WI38 (cell line): ENCODE data around the gene C10orf143.

ENCODE experiments used
- H3K4me3 ChIP-seq: 2 replicates; pipeline ENCODE4 v1.5.1; 2011; ENCODE audit warnings: low read depth, mild to moderate bottlenecking, control low read depth, low read length
- TF ChIP-seq, protein P1 (sequence below): IDR thresholded peaks from 2 replicates; pipeline ENCODE4 v1.5.1; 2012; ENCODE audit warnings: low read depth, mild to moderate bottlenecking, control low read depth, low read length

Gene C10orf143

DNA sequence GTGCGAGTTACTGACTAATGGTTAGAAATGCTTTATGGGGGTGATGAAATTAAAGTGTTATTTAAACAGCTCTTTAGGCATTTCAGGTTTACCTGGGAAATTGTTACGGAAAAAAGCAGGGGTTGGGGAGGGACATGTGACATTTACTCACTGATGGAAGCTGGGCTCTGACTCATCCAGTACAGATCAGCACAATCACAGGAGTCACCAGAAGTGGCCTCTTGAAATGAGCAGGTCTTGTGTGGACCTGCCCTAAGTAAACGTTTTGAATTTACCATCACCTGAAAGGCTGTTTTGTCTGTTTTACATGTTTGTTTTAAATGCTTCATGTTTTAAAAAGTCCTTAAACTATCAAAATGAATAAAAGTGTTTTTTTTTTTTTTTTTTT lies 27.8 kb upstream of the C10orf143 start:
- H3K4me3 ChIP-seq, result peak overlapping the region; percentile 12; the same call in 1 of the 2 replicates
- TF ChIP-seq, protein P1, sequence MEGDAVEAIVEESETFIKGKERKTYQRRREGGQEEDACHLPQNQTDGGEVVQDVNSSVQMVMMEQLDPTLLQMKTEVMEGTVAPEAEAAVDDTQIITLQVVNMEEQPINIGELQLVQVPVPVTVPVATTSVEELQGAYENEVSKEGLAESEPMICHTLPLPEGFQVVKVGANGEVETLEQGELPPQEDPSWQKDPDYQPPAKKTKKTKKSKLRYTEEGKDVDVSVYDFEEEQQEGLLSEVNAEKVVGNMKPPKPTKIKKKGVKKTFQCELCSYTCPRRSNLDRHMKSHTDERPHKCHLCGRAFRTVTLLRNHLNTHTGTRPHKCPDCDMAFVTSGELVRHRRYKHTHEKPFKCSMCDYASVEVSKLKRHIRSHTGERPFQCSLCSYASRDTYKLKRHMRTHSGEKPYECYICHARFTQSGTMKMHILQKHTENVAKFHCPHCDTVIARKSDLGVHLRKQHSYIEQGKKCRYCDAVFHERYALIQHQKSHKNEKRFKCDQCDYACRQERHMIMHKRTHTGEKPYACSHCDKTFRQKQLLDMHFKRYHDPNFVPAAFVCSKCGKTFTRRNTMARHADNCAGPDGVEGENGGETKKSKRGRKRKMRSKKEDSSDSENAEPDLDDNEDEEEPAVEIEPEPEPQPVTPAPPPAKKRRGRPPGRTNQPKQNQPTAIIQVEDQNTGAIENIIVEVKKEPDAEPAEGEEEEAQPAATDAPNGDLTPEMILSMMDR, result no peak

DNA sequence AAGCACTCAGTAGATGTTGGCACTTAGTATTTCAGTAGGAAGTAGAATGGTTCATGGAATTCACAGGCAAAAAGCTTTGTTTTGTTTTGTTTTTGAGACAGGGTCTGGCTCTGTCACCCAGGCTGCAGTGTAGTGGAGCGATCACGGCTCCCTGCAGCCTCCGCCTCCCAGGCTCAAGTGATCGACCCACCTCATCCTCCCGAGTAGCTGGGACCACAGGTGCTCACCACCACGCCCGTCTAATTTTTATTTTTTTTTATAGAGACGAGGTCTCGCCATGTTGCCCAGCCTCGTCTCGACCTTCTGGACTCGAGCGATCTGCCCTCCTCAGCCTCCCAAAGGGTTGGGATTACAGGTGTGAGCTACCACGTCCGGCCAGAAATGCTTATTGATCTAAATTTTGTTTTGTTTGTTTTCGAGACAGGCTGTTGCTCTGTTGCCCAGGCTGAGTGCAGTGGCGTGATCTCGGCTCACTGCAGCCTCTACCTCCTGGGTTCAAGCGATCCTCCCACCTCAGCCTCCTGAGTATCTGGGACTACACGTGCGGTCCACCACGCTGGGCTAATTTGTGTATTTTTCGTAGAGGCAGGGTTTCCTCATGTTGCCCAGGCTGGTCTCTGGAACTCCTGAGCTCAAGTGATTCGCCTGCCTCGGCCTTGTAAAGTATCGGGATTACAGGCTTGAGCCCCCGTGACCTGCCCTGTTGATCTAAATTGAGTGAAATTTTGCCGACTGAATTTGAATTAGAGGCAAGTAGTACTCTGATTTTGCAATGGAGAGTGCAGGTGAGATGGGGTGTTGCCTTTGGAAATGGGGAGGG lies 27.2 kb upstream of the C10orf143 start:
- TF ChIP-seq, protein P1, result no peak
- H3K4me3 ChIP-seq, result peak overlapping the region; percentile 85

DNA sequence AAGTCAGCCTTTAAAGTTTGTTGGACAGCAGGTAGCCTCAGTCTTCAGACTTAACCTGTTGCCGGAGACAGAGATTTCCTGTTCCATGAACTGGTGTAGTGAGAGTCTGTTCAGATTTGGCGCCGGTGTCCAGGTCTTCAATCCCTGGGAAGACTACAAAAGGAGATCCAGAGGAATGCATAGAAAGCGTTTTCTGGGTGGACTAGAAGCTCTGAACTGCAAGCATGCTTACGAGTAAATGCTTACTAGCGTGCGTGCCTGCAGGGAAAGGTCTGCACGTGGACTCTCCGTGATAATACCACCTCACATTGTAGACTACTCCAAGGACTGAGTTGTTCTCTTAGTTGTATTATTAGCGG lies 26.4 kb upstream of the C10orf143 start:
- TF ChIP-seq, protein P1, result no peak
- peak overlapping the region; percentile 85 for H3K4me3 ChIP-seq

DNA sequence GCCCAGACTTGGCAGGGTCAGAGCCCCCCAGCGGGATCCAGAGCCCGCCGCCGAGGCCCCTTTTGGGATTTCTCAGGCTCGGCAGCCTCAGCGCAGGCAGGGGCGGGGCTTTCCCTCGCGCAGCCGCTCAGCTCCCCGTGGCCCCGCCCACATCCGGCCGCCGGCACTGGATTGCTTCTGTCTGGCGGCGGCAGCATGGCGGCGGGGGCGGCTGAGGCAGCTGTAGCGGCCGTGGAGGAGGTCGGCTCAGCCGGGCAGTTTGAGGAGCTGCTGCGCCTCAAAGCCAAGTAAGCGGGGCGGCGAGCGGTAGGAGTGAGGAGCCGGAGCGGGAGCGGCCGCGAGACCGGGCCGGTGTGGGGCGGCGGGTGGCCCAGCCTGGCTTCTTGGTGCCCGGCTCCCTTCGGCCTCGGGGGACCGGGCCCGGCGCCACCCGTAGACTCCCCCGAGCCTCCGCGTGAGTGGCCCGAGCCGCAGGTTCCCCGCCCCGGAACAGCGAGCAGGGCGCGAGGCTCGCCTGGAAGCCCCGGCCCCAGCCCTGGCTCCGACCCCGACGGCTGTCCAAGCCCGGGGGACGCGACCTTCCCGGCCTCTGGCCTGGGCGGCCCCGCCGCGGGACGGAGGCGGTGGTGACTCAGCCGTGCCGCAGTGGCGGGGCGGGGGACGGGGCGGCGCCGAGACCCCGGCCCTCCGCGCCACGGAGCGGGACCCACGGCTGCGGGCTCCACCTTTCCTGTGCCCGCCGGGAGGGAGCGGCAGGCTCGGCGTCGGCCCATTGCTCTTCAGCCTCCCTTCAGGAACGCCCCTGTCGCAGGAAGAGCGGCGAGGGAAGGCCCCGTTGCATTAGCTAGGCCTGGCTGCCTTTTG lies 25.8 kb upstream of the C10orf143 start, which contains the start of gene GLRX3:
GLRX3 (plus strand) TSS at position 166 of the 864 bp plus-strand sequence; CDS start at position 196, 30 bp downstream.
- TF ChIP-seq, protein P1, result no peak
- peak within 1 kb of the TSS; percentile 85 for H3K4me3 ChIP-seq

DNA sequence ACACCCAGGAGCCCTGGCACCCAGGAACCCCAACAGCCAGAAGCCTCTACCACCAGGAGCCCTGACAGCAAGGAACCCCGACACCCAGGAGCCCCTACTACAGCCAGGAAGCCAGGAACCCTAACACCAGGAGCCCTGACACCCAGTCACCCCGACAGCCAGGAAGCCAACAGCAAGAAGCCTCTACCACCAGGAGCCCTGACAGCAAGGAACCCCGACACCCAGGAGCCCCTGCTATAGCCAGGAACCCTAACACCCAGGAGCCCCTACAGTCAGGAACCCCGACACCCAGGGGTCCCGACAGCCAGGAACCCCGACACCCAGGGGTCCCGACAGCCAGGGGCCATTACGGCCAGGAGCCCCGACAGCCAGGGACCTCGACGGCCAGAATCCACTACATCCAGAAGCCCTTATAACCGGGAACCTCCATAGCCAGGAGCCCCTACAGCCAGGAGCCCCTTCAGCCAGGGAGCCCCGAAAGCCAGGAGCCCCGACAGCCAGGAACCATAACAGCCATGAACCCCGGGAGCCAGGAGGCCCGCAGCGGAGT lies 25.1 kb upstream of the C10orf143 start:
- TF ChIP-seq, protein P1, result no peak
- peak overlapping the region; percentile 85 for H3K4me3 ChIP-seq

DNA sequence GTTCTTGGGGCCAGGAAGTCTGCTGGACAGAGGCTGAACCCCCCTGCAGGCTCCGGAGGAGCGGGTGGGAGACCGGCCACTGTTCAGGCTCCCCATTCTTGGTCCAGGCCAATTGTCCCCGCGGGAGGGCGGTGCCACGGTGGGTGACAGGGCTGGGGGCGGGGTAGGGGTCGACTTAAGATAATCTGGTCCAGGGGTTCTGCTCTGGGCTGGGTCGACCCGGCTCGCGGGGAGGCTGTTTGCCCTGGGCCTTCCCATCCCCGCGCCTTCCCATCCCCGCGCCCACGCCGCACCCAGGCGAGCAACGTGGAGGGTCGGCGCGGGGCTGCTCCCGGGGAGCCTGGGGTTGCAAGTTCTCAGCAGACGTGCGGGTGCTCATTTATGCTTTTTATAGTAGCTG lies 18.3 kb upstream of the C10orf143 start:
- TF ChIP-seq, protein P1, result no peak
- H3K4me3 ChIP-seq, result no peak overlapping the region
